CD4-positive, alpha-beta T cell treated with Interferon alpha-2 for 1 hour (primary cell): ENCODE data around the gene PRR5.

Experiments used
- DNase-seq, 2 donors: peaks; one replicate each; pipeline ENCODE4 v3.0.0-alpha.2; 2020 to 2022

Gene PRR5

GRCh38 chr22:44759430-44760310, 57.7 kb downstream of the PRR5 start:
- no peak for DNase-seq

GRCh38 chr22:44760476-44760875, 58.5 kb downstream of the PRR5 start:
- DNase-seq, result no peak

GRCh38 chr22:44761025-44761424, 59.0 kb downstream of the PRR5 start:
- no peak for DNase-seq

- no peak for DNase-seq
Measured at GRCh38 chr22:44764373-44764772, 62.4 kb downstream of the PRR5 start.

GRCh38 chr22:44764974-44765373, 63.0 kb downstream of the PRR5 start:
- no peak for DNase-seq

- DNase-seq, result no peak
Measured at GRCh38 chr22:44765571-44766285, 63.7 kb downstream of the PRR5 start.

- DNase-seq, result no peak
Measured at GRCh38 chr22:44773082-44773481, 71.1 kb downstream of the PRR5 start.

- no peak for DNase-seq
Measured at GRCh38 chr22:44775862-44776261, 73.9 kb downstream of the PRR5 start.

GRCh38 chr22:44776605-44777363, 74.8 kb downstream of the PRR5 start:
- DNase-seq, result no peak

- DNase-seq, result no peak
Measured at GRCh38 chr22:44777364-44777755, 75.4 kb downstream of the PRR5 start.

- DNase-seq, result no peak
Measured at GRCh38 chr22:44780876-44781449, 79.0 kb downstream of the PRR5 start.

- no peak for DNase-seq
Measured at GRCh38 chr22:44782363-44782963, 80.5 kb downstream of the PRR5 start.

- DNase-seq, result no peak
Measured at GRCh38 chr22:44783091-44783490, 81.1 kb downstream of the PRR5 start.

GRCh38 chr22:44783581-44783980, 81.6 kb downstream of the PRR5 start:
- DNase-seq, result no peak

- DNase-seq, result no peak
Measured at GRCh38 chr22:44786136-44786535, 84.1 kb downstream of the PRR5 start.

GRCh38 chr22:44786610-44787009, 84.6 kb downstream of the PRR5 start:
- no peak for DNase-seq
